Measurements from ENCODE around the gene PCDHGB6.
A peak's percentile ranks its signal among the peaks of the same experiment; 100 is the strongest.
"Not testable (repeated sequence)": the region's sequence is repeated elsewhere in the genome, so short reads cannot be mapped to it uniquely, and the experiment has no call there.

Gene PCDHGB6

DNA sequence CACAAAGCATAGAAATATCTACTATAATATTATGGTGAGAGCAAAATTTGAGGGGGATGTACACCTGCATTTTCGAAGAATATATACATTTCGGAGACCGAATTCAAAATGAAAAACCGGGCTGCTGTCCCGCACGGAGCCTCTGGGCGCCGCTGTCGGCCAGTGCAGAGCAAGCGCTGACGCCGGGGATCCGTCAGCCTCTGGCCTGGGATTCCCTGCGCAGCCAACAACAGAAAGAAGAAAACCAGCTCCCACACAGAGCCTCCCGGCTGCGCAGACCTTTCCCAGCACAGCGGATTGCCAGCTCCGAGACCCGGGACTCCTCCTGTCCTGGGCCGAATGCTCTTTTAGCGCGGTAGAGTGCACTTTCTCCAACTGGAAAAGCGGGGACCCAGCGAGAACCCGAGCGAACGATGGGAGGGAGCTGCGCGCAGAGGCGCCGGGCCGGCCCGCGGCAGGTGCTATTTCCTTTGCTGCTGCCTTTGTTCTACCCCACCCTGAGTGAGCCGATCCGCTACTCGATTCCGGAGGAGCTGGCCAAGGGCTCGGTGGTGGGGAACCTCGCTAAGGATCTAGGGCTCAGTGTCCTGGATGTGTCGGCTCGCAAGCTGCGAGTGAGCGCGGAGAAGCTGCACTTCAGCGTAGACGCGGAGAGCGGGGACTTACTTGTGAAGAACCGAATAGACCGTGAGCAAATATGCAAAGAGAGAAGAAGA, at the start of gene PCDHGB6:
Gene PCDHGB6, plus strand, starts transcription at position 232 of the 716 bp plus-strand sequence. Its CDS starts 182 bp downstream, at position 414.
- peak; percentile 51 for DNase-seq
- ATAC-seq = peak; percentile 40

DNA sequence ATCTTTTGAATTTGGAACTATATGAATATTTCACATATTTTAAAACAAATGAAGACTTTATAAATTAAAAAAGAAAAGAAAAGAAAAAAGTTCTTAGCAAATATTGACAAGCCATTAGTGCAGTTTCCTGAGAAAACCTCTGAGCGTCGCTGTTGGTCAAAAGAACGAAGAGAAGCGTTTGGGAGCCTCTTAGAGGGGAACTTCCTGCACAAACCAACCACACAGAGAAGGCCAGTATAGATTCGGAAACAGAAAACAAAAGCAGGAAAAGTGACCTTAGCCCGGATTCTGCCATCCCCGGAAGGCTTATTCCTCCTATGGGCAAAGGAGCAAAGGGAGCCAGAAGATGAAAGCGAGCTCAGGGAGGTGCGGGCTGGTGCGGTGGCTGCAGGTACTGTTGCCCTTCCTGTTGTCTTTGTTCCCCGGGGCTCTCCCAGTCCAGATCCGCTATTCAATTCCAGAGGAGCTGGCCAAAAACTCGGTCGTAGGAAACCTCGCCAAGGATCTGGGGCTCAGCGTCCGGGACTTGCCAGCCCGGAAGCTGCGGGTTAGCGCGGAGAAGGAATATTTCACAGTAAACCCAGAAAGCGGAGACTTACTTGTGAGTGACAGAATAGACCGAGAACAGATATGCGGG, 47.9 kb upstream of the PCDHGB6 start, which contains the start of gene PCDHGB2:
Gene PCDHGB2, plus strand, starts transcription at position 205 of the 637 bp plus-strand sequence. Its CDS starts 142 bp downstream, at position 347.
- ATAC-seq (no peak), DNase-seq (no peak)

DNA sequence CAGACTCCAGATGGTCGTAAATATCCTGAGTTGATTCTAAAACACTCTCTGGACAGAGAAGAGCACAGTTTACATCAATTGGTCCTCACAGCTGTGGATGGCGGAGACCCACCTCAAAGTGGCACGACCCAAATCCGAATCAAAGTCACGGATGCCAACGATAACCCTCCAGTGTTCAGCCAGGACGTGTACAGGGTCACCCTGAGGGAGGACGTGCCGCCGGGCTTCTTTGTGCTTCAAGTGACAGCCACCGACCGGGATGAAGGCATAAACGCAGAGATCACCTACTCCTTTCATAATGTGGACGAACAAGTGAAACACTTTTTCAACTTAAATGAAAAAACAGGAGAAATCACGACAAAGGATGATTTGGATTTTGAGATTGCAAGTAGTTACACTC, 47.1 kb upstream of the PCDHGB6 start:
- no peak for ATAC-seq
- no peak for DNase-seq

DNA sequence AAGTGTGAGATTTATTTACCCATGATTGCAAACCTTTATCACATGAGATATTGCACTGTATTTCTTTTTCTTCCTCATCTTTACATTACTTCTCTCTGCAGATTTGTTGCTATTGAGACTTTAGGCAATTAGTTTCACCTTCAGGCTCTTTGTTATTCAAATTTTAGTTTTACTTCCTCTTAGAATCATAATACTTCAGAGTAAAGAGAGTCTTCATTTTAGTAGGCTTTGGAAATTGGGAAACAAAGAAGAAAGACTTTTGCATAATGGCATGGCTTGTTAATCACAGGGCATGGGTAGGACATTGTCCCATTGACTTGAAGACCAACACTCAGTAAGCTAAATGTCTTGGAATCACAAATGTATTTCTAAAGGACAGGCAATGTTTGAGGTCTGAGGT, 45.1 kb upstream of the PCDHGB6 start:
- DNase-seq = no peak
- ATAC-seq = no peak

DNA sequence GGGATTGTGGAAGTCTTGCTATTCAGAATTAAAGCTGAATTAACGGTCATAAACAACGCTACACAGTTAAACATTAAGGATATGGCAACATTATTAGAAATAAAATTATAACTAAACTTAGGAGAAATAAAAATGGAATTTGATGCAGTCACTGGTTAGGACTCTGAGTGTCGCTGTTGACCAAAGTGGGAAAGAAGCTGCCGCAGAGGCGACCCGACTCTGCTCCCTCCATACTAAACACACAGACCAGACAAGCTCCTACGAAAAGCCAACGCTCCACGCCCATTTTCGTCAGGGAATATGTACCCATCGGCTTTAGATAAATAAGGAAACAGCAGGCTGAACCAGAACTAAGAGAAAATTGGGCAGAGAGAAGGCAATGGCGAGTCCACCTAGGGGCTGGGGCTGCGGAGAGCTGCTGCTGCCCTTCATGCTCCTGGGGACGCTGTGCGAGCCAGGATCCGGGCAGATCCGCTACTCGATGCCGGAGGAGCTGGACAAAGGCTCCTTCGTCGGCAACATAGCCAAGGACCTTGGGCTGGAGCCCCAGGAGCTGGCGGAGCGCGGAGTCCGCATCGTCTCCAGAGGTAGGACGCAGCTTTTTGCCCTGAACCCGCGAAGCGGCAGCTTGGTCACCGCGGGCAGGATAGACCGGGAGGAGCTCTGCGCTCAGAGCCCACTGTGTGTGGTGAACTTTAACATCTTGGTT, 43.7 kb upstream of the PCDHGB6 start, which contains the start of gene PCDHGA5:
Gene PCDHGA5, plus strand, starts transcription at position 211 of the 709 bp plus-strand sequence. Its CDS starts 169 bp downstream, at position 380.
- ATAC-seq = no peak

DNA sequence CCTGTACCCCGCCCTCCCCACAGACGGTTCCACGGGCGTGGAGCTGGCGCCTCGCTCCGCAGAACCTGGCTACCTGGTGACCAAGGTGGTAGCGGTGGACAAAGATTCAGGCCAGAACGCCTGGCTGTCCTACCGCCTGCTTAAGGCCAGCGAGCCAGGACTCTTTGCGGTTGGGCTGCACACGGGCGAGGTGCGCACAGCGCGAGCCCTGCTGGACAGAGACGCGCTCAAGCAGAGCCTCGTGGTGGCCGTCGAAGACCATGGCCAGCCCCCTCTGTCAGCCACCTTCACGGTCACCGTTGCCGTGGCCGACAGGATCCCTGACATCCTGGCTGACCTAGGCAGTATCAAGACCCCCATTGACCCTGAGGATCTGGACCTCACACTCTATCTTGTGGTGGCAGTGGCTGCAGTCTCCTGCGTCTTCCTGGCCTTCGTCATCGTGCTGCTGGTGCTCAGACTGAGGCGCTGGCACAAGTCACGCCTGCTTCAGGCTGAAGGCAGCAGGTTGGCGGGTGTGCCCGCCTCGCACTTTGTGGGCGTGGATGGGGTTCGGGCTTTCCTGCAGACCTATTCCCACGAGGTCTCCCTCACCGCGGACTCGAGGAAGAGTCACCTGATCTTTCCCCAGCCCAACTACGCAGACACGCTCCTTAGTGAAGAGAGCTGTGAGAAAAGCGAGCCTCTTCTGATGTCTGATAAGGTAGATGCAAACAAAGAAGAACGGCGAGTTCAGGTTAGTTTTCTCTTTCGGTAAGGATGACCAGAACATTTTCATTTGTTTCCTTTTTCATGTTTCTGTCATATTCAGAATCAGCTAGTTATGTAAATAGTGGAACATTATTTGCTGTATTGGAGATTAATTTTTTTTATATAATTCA, 41.6 kb upstream of the PCDHGB6 start:
- ATAC-seq = no peak
- no peak for DNase-seq

More for the DNA sequence above, 43.7 kb upstream of the PCDHGB6 start, which contains the start of gene PCDHGA5:
- no peak for DNase-seq

DNA sequence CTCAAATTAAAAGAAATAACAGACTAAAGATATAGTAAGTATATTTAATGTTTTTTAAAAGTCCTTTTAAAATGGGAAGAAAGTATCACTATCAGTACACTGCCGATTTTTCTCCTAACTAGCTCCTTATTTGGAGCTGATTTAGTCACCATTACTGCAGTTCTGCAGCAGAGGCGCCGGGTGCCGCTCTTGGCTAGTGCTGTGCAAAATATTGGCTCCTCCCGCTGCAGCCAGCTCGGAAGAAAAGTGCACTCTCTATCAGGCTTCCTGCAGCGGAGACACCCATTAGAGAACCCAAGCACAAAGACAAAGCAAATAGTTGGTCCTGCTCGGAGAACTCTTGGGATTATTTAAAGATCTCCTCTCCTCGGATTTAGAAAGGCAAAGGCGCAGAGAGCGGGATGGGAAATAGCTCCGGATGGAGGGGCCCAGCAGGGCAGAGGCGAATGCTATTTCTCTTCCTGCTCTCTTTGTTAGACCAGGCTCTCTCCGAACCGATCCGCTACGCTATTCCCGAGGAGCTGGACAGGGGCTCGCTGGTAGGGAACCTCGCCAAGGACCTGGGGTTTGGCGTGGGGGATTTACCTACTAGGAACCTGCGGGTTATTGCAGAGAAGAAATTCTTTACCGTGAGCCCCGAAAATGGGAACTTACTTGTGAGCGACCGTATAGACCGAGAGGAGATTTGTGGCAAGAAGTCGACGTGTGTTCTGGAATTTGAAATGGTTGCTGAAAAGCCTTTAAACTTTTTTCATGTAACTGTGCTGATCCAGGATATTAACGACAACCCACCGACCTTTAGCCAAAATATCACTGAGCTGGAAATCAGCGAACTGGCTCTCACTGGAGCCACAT, 37.6 kb upstream of the PCDHGB6 start, which contains the start of gene PCDHGB3:
Gene PCDHGB3, plus strand, starts transcription at position 249 of the 855 bp plus-strand sequence. Its CDS starts 153 bp downstream, at position 402.
- DNase-seq = no peak
- no peak for ATAC-seq

DNA sequence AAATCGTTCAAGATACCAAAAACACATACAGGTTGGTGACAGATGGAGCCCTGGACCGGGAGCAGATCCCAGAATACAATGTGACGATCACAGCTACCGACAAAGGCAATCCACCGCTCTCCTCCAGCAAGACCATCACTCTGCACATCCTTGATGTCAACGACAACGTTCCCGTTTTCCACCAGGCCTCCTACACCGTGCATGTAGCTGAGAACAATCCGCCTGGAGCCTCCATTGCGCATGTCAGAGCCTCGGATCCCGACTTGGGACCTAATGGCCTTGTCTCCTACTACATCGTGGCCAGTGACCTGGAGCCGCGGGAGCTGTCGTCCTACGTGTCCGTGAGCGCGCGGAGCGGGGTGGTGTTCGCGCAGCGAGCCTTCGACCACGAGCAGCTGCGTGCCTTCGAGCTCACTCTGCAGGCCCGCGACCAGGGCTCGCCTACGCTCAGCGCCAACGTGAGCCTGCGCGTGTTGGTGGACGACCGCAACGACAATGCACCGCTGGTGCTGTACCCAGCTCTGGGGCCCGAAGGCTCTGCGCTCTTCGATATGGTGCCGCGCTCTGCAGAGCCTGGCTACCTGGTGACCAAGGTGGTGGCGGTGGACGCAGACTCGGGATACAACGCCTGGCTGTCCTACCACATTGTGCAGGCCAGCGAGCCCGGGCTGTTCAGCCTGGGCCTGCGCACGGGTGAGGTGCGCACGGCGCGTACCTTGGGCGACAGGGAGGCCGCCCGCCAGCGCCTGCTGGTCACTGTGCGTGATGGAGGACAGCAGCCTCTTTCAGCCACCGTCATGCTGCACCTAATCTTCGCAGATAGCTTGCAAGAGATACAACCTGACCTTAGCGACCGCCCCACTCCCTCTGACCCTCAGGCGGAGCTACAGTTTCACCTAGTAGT, 36.0 kb upstream of the PCDHGB6 start:
- no peak for DNase-seq
- no peak for ATAC-seq

DNA sequence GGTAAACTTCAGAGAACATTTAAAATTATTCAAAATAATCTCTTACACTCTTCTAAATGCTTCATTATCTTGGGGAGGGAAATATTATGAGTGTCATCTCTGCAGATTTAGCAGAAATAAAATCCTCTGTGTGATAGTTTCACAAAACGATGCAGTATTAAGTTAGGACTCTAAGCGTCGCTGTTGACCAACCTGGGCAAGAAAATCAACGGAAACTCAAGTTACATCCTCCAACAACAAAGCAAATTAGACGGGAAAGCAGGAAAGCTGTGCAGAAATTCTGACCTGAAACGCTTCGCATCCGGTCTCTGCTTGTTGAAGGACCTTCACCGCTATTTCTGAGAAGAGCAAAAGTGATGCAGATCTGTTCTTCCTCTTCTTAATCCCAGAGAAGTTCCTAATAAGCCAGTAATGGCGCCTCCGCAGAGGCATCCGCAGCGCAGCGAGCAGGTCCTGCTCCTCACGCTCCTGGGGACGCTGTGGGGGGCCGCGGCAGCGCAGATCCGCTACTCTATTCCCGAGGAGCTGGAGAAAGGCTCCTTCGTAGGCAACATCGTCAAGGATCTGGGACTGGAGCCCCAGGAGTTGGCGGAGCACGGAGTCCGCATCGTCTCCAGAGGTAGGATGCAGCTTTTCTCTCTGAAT, 34.0 kb upstream of the PCDHGB6 start, which contains the start of gene PCDHGA6:
Gene PCDHGA6, plus strand, starts transcription at position 219 of the 645 bp plus-strand sequence. Its CDS starts 193 bp downstream, at position 412.
- no peak for ATAC-seq
- DNase-seq = no peak

DNA sequence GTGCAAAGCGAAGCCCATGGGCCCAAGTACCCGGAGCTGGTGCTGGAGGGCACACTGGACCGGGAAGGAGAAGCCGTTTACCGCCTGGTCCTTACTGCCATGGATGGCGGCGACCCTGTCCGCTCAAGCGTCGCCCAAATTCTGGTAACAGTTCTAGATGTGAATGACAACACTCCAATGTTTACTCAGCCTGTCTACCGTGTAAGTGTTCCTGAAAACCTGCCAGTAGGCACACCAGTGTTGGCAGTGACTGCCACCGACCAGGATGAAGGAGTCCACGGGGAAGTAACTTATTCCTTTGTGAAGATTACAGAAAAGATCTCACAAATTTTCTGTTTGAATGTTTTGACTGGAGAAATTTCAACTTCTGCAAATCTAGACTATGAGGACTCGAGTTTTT, 33.2 kb upstream of the PCDHGB6 start:
- ATAC-seq = no peak
- no peak for DNase-seq

DNA sequence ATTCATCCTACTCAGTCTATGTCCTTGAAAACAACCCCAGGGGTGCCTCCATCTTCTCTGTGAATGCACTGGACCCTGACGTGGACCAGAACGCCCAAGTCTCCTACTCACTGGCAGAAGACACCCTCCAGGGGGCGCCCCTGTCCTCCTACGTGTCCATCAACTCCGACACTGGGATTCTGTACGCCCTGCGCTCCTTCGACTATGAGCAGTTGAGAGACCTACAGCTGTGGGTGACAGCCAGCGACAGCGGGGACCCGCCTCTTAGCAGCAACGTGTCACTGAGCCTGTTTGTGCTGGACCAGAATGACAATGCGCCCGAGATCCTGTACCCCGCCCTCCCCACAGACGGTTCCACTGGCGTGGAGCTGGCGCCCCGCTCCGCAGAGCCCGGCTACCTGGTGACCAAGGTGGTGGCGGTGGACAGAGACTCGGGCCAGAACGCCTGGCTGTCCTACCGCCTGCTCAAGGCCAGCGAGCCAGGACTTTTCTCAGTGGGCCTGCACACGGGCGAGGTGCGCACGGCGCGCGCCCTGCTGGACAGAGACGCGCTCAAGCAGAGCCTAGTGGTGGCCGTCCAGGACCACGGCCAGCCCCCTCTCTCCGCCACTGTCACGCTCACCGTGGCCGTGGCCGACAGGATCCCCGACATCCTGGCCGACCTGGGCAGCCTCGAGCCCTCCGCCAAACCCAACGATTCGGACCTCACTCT, 32.2 kb upstream of the PCDHGB6 start:
- ATAC-seq, DNase-seq: not testable (repeated sequence)

DNA sequence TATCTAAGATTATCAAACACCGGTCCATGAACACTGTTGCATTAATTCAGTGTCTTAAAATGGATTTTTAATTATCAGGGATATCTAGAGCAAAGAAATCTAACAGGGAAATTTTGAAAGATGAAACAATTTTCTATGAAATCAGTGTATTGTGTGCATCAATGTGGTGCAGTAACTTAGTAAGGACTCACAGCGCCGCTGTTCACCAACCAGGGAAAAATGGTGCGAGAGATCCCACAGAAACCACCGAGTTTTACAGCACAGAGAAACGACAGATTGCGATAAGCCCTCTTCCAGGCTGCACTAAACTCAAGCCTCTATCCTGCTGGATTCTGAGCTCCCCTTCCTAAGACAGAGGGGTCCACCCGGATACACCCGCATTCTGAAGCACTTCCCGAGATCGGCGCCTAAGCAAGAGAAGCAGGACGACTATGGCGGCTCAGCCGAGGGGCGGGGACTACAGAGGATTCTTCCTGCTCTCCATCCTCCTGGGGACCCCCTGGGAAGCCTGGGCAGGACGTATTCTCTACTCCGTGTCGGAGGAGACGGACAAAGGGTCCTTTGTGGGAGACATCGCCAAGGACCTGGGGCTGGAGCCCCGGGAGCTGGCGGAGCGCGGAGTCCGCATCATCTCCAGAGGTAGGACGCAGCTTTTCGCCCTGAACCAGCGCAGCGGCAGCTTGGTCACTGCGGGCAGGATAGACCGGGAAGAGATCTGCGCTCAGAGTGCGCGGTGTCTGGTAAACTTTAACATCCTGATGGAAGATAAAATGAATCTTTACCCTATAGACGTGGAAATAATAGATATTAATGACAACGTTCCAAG, 25.1 kb upstream of the PCDHGB6 start, which contains the start of gene PCDHGA7:
Gene PCDHGA7, plus strand, starts transcription at position 274 of the 826 bp plus-strand sequence. Its CDS starts 158 bp downstream, at position 432.
- no peak for DNase-seq
- no peak for ATAC-seq

DNA sequence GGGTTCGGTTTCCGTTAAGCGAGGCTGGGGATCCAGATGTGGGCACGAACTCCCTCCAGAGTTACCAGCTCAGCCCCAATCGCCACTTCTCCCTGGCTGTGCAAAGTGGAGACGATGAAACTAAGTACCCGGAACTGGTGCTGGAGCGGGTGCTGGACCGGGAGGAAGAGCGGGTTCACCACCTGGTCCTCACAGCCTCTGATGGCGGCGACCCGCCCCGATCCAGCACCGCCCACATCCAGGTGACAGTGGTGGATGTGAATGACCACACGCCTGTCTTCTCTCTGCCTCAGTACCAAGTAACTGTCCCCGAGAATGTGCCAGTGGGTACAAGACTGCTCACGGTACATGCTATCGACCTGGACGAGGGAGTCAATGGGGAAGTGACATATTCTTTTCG, 24.5 kb upstream of the PCDHGB6 start:
- ATAC-seq (no peak), DNase-seq (no peak)

DNA sequence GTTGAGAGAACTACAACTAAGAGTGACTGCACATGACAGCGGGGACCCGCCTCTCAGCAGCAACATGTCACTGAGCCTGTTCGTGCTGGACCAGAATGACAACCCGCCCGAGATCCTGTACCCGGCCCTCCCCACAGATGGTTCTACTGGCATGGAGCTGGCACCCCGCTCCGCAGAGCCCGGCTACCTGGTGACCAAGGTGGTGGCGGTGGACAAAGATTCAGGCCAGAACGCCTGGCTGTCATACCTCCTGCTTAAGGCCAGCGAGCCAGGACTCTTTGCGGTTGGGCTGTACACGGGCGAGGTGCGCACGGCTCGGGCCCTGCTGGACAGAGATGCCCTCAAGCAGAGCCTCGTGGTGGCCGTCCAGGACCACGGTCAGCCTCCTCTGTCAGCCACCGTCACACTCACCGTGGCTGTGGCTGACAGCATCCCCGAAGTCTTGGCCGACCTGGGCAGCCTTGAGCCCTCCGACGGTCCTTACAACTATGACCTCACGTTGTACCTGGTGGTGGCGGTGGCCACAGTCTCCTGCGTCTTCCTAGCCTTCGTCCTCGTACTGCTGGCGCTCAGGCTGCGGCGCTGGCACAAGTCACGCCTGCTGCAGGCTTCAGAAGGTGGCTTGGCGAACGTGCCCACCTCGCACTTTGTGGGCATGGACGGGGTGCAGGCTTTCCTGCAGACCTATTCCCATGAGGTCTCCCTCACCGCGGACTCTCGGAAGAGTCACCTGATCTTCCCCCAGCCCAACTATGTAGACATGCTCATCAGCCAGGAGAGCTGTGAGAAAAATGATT, 23.2 kb upstream of the PCDHGB6 start:
- DNase-seq (no peak), ATAC-seq (no peak)

DNA sequence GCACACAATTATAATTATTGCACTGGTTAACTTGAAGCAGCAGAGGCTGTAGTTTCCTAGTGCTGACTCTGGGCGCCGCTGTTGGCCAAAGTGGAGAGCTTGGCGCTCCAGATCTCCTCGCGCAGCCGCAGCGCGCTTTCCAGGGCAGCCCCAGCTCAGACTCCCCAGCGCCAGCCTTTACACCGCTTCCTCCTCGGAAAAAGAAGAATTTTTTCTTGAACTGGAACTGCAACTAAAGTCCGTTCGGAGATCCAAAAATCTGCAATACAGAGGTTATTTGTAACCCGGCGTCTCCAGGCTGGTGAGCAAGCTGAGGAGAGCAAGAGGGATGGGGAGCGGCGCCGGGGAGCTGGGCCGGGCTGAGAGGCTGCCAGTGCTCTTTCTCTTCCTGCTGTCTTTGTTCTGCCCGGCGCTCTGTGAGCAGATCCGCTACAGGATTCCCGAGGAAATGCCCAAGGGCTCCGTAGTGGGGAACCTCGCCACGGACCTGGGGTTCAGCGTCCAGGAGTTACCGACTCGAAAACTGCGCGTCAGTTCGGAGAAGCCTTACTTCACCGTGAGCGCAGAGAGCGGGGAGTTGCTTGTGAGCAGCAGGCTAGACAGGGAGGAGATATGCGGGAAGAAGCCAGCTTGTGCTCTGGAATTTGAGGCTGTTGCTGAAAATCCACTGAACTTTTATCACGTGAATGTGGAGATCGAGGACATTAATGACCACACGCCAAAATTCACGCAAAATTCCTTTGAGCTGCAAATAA, 20.1 kb upstream of the PCDHGB6 start, which contains the start of gene PCDHGB4:
Gene PCDHGB4, plus strand, starts transcription at position 142 of the 755 bp plus-strand sequence. Its CDS starts 187 bp downstream, at position 329.
- DNase-seq (peak; percentile 19), ATAC-seq (peak; percentile 23)

All from stimulated activated naive CD8-positive, alpha-beta T cell treated with anti-CD3 and anti-CD28 coated beads, Interleukin-15, Interleukin-2, amounts not matched to agents 100 U/mL and 50 U/mL, for 24 hours (primary cell).